ENCODE results near the gene C7orf57. TPM values are rescaled to one million over a fixed set of nuclear protein-coding genes. Genes with fewer than 3 reads are reported as not detected.
"Not testable (repeated sequence)": the region's sequence is repeated elsewhere in the genome, so short reads cannot be mapped to it uniquely, and the experiment has no call there.

C7orf57 gene
- total RNA-seq: 0.34 TPM in 1 of 2 replicates, not detected in the other

DNA sequence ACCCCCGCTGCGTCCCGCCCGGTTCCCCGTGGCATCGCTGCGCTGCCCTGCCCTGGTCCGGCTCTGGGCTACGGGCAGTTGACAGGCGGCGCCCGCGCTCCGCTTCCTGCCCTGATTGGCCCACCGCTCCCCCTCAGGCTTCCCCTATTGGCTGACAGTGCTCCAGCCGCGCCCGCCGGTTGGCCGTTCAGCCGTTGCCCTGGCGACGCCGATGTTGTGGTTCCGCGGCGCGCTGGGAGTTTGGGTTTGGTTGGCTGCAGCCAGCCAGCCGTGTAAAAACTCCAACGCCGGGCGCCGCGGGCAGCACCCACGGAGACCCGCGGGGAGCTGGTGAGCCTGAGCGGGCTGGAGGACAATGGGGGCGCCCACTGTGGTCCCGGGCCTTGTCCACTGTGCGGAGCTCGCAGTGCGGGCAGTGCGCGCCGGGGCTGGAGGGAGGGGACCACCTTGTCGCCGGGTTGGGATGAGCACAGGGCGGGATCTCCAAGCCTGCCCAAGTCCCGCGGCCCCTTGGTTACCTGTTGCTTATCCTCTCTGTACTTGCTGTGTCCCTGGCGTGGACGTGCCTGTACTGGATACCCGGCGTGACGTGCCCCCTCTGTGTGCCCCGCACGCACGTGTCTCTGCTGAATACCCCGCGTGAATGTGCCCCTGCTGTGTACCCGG, at the start of gene C7orf57:
TSS of gene C7orf57 (plus strand) at position 243 of the 666 bp plus-strand sequence. CDS start 766 bp downstream, outside the sequence.
- Histone ChIP-seq H3K27me3 (ENCODE audit: control insufficient read depth, insufficient read depth, low read length) (peaks cover 13% of the 10 kb centered on the region), H3K4me3 (ENCODE audit: low read depth, low read length) (peak within 1 kb of the TSS; percentile 60), H3K36me3 (ENCODE audit: control insufficient read depth, insufficient read depth, low read length) (no peaks in the 10 kb centered on the region)
- DNase-seq (ENCODE audit: low read depth): peak; percentile 65
- TF ChIP-seq, protein P1, sequence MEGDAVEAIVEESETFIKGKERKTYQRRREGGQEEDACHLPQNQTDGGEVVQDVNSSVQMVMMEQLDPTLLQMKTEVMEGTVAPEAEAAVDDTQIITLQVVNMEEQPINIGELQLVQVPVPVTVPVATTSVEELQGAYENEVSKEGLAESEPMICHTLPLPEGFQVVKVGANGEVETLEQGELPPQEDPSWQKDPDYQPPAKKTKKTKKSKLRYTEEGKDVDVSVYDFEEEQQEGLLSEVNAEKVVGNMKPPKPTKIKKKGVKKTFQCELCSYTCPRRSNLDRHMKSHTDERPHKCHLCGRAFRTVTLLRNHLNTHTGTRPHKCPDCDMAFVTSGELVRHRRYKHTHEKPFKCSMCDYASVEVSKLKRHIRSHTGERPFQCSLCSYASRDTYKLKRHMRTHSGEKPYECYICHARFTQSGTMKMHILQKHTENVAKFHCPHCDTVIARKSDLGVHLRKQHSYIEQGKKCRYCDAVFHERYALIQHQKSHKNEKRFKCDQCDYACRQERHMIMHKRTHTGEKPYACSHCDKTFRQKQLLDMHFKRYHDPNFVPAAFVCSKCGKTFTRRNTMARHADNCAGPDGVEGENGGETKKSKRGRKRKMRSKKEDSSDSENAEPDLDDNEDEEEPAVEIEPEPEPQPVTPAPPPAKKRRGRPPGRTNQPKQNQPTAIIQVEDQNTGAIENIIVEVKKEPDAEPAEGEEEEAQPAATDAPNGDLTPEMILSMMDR (IDR thresholded peaks at IDR 0.05; ENCODE audit: insufficient read depth, low read length, poor library complexity, severe bottlenecking): no peak

DNA sequence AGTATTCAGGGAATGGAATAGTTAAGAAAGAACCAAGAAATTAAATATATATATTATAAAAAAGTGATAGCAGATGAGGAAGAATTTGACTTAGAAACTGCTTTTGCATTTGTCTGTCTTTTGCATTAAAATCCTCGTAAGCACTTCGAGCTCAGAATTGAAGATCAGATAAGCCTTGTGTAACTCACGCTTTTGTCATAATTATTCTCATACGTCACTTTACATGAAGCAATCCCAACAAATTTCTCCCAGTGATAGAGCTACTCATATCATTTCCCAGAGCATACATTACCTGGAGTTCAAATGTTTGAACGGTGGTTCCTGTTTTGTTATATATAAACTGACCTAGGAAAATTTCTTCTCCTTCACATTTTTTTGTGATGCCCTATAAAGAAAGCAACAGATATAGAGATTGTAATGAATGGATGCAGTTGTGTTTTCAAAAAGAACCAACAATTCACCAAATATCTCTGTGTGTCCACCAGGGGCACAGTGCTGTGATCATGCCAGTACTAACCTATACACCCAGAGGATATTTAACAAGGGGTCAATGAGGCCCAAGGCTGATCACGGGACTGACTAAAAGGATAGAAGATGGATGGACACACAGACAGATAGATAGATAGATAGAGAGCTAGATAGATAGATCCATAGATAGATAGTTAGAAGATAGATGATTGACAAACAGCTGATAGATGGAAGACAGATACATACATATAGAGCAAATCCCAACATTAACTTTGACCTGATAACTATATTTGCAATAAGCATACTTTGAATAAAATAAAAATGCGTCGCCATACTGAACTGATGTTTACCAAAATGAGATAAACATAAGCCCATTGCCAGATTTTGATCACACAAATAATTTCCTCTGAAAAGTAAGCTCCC, 46.6 kb upstream of the C7orf57 start:
- Histone ChIP-seq H3K4me3 (ENCODE audit: low read depth, low read length) (no peak overlapping the region), H3K36me3 (ENCODE audit: control insufficient read depth, insufficient read depth, low read length) (no peaks in the 10 kb centered on the region), H3K27me3 (ENCODE audit: control insufficient read depth, insufficient read depth, low read length) (no peaks in the 10 kb centered on the region)
- TF ChIP-seq, protein P1 (IDR thresholded peaks at IDR 0.05; ENCODE audit: insufficient read depth, low read length, poor library complexity, severe bottlenecking): peak; percentile 29
- no peak for DNase-seq (ENCODE audit: low read depth)

DNA sequence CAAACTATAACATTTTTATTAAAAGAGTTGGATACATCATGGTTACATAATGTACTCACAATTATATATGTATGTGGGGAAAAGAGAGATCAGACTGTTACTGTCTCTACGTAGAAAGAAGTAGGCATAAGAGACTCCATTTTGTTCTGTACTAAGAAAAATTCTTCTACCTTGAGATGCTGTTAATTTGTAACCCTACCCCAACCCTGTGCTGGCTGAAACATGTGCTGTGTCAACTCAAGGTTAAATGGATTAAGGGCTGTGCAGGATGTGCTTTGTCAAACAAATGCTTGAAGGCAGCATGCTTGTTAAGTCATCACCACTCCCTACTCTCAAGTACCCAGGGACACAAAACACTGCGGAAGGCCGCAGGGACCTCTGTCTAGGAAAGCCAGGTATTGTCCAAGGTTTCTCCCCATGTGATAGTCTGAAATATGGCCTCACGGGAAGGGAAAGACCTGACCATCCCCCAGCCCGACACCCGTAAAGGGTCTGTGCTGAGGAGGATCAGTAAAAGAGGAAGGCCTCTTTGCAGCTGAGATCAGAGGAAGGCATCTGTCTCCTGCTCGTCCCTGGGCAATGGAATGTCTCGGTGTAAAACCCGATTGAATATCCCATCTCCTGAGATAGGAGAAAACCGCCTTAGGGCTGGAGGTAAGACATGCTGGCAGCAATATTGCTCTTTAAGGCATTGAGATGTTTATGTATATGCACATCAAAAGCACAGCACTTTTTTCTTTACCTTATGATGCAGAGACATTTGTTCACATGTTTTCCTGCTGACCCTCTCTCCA, 45.5 kb upstream of the C7orf57 start:
- H3K27me3 ChIP-seq (ENCODE audit: control insufficient read depth, insufficient read depth, low read length); H3K4me3 ChIP-seq (ENCODE audit: low read depth, low read length); DNase-seq (ENCODE audit: low read depth); H3K36me3 ChIP-seq (ENCODE audit: control insufficient read depth, insufficient read depth, low read length): not testable (repeated sequence)

DNA sequence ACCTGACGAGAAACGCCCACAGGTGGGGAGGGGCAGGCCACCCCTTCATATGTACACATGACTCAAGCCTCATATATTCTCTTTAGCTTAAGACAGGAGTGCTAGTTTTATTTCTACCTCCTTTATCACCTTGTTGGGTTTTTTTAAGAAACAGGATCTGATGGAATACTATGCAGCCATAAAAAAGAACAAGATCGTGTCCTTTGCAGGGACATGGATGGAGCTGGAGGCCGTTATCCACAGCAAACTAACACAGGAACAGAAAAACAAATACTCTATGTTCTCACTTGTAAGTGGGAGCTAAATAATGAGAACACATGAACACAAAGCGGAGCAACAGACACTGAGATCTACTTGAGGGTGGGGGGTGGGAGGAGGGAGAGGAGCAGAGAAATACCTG, 44.8 kb upstream of the C7orf57 start:
- no peak for DNase-seq (ENCODE audit: low read depth)
- Histone ChIP-seq H3K27me3 (ENCODE audit: control insufficient read depth, insufficient read depth, low read length) (no peaks in the 10 kb centered on the region), H3K36me3 (ENCODE audit: control insufficient read depth, insufficient read depth, low read length) (no peaks in the 10 kb centered on the region), H3K4me3 (ENCODE audit: low read depth, low read length) (no peak overlapping the region)
- TF ChIP-seq, protein P1 (IDR thresholded peaks at IDR 0.05; ENCODE audit: insufficient read depth, low read length, poor library complexity, severe bottlenecking): no peak

DNA sequence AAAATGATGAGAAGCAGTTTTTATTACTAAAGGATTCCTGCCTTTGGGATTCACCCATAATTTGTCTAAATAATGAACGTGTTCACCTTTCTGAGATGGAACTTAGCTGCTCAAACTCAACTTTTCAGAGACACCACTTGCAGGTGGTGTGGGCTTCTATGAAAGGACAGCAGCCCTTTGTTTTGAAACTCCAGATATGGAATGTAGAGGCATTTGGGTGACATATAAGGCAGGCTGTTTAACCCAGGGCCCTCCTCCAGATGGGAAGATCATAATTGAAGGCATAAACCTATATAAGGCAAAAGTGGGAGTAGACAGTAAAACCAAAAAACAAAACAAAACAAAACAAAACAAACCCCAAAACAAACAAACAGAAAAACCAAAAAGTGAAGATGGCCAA, 44.1 kb upstream of the C7orf57 start:
- no peak for DNase-seq (ENCODE audit: low read depth)
- H3K36me3 ChIP-seq (ENCODE audit: control insufficient read depth, insufficient read depth, low read length): no peaks in the 10 kb centered on the region
- TF ChIP-seq, protein P1 (IDR thresholded peaks at IDR 0.05; ENCODE audit: insufficient read depth, low read length, poor library complexity, severe bottlenecking): no peak
- H3K4me3 ChIP-seq (ENCODE audit: low read depth, low read length): no peak overlapping the region
- H3K27me3 ChIP-seq (ENCODE audit: control insufficient read depth, insufficient read depth, low read length): no peaks in the 10 kb centered on the region

Measured in kidney epithelial cell (primary cell).